Measurements from ENCODE around the gene DAG1.
A peak's percentile ranks its signal among the peaks of the same experiment; 100 is the strongest.

DNA sequence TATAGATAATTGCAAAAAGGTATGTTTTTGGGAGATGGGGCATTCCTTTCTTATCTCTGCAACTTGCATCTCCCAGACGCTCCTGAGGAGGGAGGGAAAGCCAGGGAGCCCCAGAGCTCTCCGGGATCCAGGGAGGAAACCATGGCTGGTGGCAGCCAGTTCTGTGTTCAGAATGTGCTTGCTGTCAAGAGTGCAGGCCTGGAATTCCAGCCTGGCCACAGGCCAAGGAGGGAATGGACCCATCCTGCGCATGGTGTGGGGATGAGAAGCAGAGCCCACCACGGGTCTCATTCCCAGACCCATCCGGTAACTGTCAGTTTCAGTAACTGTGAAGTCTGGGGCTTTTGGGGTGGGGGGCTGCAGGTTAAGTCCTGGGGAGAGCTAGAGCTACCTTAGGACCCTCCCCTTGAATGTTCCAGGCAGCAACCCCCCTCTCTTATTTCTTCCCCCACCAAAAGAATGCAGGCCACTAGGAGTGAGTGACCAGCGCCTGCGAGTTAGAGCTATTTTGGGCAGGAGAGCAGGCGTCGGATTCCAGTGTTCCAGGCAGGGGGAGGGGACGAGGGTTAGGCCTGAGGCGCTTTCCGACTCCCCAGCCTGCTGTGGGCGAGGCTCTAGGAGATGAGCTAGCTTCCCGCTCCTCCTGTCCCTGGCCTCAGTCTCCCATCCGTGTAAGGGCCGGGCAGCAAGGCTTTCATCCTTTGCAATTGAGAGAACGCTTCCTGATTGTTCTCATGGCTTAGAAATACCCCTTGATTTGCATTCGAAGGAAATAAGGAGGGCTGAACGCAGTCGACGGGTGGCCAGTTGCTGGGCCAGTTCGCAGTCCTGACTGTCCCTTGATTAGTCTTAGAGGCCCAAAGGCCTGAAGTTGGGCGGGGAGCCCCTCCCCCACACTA is 781 bp upstream of the DAG1 start:
- TF ChIP-seq, protein P1, sequence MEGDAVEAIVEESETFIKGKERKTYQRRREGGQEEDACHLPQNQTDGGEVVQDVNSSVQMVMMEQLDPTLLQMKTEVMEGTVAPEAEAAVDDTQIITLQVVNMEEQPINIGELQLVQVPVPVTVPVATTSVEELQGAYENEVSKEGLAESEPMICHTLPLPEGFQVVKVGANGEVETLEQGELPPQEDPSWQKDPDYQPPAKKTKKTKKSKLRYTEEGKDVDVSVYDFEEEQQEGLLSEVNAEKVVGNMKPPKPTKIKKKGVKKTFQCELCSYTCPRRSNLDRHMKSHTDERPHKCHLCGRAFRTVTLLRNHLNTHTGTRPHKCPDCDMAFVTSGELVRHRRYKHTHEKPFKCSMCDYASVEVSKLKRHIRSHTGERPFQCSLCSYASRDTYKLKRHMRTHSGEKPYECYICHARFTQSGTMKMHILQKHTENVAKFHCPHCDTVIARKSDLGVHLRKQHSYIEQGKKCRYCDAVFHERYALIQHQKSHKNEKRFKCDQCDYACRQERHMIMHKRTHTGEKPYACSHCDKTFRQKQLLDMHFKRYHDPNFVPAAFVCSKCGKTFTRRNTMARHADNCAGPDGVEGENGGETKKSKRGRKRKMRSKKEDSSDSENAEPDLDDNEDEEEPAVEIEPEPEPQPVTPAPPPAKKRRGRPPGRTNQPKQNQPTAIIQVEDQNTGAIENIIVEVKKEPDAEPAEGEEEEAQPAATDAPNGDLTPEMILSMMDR (IDR thresholded peaks at IDR 0.05) = no peak
- TF ChIP-seq, protein P2, sequence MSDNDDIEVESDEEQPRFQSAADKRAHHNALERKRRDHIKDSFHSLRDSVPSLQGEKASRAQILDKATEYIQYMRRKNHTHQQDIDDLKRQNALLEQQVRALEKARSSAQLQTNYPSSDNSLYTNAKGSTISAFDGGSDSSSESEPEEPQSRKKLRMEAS (IDR thresholded peaks at IDR 0.05; ENCODE audit: low read depth) = 0 out of 2 replicates have a peak, but pooled peaks have one; percentile 65
- TF ChIP-seq SIN3A (IDR thresholded peaks at IDR 0.05; ENCODE audit: borderline replicate concordance, low read depth, low read length) (no peak), EZH2phosphoT487 (IDR thresholded peaks at IDR 0.05; ENCODE audit: borderline replicate concordance, low read depth) (no peak), RFX5 (IDR thresholded peaks at IDR 0.05; ENCODE audit: low read length) (no peak), YY1 (IDR thresholded peaks at IDR 0.05; ENCODE audit: low read depth) (0 out of 2 replicates have a peak, but pooled peaks have one; percentile 22), POLR2AphosphoS5 (IDR thresholded peaks at IDR 0.05; ENCODE audit: low read depth, low read length) (no peak; the same call in 1 of the 2 replicates), FOXM1 (IDR thresholded peaks at IDR 0.05; ENCODE audit: low read depth) (no peak), ELF1 (IDR thresholded peaks at IDR 0.05) (no peak), GATA2 (CRISPR knock-in tag; IDR thresholded peaks at IDR 0.05) (no peak), EP300 (IDR thresholded peaks at IDR 0.05; ENCODE audit: borderline replicate concordance in 1 of 2, low read depth in 1 of 2, low read length in 1 of 2) (no peak)
- TF ChIP-seq, protein P3, sequence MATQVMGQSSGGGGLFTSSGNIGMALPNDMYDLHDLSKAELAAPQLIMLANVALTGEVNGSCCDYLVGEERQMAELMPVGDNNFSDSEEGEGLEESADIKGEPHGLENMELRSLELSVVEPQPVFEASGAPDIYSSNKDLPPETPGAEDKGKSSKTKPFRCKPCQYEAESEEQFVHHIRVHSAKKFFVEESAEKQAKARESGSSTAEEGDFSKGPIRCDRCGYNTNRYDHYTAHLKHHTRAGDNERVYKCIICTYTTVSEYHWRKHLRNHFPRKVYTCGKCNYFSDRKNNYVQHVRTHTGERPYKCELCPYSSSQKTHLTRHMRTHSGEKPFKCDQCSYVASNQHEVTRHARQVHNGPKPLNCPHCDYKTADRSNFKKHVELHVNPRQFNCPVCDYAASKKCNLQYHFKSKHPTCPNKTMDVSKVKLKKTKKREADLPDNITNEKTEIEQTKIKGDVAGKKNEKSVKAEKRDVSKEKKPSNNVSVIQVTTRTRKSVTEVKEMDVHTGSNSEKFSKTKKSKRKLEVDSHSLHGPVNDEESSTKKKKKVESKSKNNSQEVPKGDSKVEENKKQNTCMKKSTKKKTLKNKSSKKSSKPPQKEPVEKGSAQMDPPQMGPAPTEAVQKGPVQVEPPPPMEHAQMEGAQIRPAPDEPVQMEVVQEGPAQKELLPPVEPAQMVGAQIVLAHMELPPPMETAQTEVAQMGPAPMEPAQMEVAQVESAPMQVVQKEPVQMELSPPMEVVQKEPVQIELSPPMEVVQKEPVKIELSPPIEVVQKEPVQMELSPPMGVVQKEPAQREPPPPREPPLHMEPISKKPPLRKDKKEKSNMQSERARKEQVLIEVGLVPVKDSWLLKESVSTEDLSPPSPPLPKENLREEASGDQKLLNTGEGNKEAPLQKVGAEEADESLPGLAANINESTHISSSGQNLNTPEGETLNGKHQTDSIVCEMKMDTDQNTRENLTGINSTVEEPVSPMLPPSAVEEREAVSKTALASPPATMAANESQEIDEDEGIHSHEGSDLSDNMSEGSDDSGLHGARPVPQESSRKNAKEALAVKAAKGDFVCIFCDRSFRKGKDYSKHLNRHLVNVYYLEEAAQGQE (IDR thresholded peaks at IDR 0.05; ENCODE audit: low read depth, low read length) = no peak
- TF ChIP-seq, protein P4, sequence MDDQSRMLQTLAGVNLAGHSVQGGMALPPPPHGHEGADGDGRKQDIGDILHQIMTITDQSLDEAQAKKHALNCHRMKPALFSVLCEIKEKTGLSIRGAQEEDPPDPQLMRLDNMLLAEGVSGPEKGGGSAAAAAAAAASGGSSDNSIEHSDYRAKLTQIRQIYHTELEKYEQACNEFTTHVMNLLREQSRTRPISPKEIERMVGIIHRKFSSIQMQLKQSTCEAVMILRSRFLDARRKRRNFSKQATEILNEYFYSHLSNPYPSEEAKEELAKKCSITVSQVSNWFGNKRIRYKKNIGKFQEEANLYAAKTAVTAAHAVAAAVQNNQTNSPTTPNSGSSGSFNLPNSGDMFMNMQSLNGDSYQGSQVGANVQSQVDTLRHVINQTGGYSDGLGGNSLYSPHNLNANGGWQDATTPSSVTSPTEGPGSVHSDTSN (IDR thresholded peaks at IDR 0.05) = no peak; the same call in 1 of the 2 replicates

All from SK-N-SH (cell line).